Measurements from ENCODE around the gene FAM209A. TPM values are rescaled to one million over a fixed set of nuclear protein-coding genes. Genes with fewer than 3 reads are reported as not detected.
A peak's percentile ranks its signal among the peaks of the same experiment; 100 is the strongest.

The FAM209A gene
- total RNA-seq, 1 donor from 2014 or later = not detected

GRCh38 chr20:56503916-56504315 is 20.6 kb upstream of the FAM209A start:
- no peaks in the 10 kb centered on the region for H3K36me3 Mint-ChIP-seq (ENCODE audit: unreplicated experiment)
- no peak for TF ChIP-seq CTCF (IDR thresholded peaks at IDR 0.05; ENCODE audit: partially characterized antibody, unreplicated experiment)
- peak overlapping the region; percentile 20 for H3K4me3 Mint-ChIP-seq (ENCODE audit: unreplicated experiment)
- no peaks in the 10 kb centered on the region for H3K27me3 Mint-ChIP-seq (ENCODE audit: unreplicated experiment)
- H3K27ac Mint-ChIP-seq (ENCODE audit: unreplicated experiment) = peak overlapping the region; percentile 64
- peaks cover 26% of the 10 kb centered on the region for H3K4me1 Mint-ChIP-seq (ENCODE audit: low read depth, unreplicated experiment)
- H3K9me3 Mint-ChIP-seq (ENCODE audit: unreplicated experiment) = peaks cover under 1% of the 10 kb centered on the region
- peak; percentile 28 for DNase-seq

- H3K4me3 Mint-ChIP-seq (ENCODE audit: unreplicated experiment) = peak overlapping the region; percentile 20
- no peaks in the 10 kb centered on the region for H3K27me3 Mint-ChIP-seq (ENCODE audit: unreplicated experiment)
- peak; percentile 65 for DNase-seq
- peak; percentile 75 for TF ChIP-seq CTCF (IDR thresholded peaks at IDR 0.05; ENCODE audit: partially characterized antibody, unreplicated experiment)
- peak overlapping the region; percentile 64 for H3K27ac Mint-ChIP-seq (ENCODE audit: unreplicated experiment)
- H3K9me3 Mint-ChIP-seq (ENCODE audit: unreplicated experiment) = peaks cover 2% of the 10 kb centered on the region
- H3K4me1 Mint-ChIP-seq (ENCODE audit: low read depth, unreplicated experiment) = peaks cover 30% of the 10 kb centered on the region
- H3K36me3 Mint-ChIP-seq (ENCODE audit: unreplicated experiment) = no peaks in the 10 kb centered on the region
Observed at GRCh38 chr20:56504373-56505005, 20.1 kb upstream of the FAM209A start.

DNA sequence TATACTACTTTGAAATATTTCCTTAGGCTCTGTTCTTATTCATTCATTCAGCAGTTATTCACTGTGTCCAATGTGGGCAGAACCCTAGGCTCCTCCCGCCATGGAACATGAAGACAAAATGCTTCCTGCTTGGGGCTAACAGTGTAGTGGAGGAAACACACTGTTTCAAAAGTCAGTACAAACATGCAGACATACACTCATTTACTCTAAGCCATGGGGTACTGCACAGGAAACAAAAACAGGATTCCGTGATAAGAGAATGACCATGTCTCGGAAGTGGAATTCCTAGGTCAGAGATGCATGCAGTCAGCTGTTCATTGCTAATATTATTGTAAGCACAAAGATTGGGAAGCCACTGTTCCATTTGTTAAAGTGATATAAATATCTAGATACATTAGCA is 18.4 kb upstream of the FAM209A start:
- peaks cover 33% of the 10 kb centered on the region for H3K4me1 Mint-ChIP-seq (ENCODE audit: low read depth, unreplicated experiment)
- DNase-seq = no peak
- H3K4me3 Mint-ChIP-seq (ENCODE audit: unreplicated experiment) = no peak overlapping the region
- H3K36me3 Mint-ChIP-seq (ENCODE audit: unreplicated experiment) = no peaks in the 10 kb centered on the region
- no peaks in the 10 kb centered on the region for H3K27me3 Mint-ChIP-seq (ENCODE audit: unreplicated experiment)
- H3K27ac Mint-ChIP-seq (ENCODE audit: unreplicated experiment) = no peak overlapping the region
- TF ChIP-seq CTCF (IDR thresholded peaks at IDR 0.05; ENCODE audit: partially characterized antibody, unreplicated experiment) = no peak
- H3K9me3 Mint-ChIP-seq (ENCODE audit: unreplicated experiment) = peaks cover 2% of the 10 kb centered on the region

GRCh38 chr20:56511926-56512325 is 12.6 kb upstream of the FAM209A start:
- Mint-ChIP-seq H3K36me3 (ENCODE audit: unreplicated experiment) (no peaks in the 10 kb centered on the region), H3K27ac (ENCODE audit: unreplicated experiment) (peak overlapping the region; percentile 59), H3K27me3 (ENCODE audit: unreplicated experiment) (peaks cover 2% of the 10 kb centered on the region), H3K9me3 (ENCODE audit: unreplicated experiment) (peaks cover 10% of the 10 kb centered on the region), H3K4me1 (ENCODE audit: low read depth, unreplicated experiment) (peaks cover 44% of the 10 kb centered on the region), H3K4me3 (ENCODE audit: unreplicated experiment) (peak overlapping the region; percentile 15)
- DNase-seq = no peak
- no peak for TF ChIP-seq CTCF (IDR thresholded peaks at IDR 0.05; ENCODE audit: partially characterized antibody, unreplicated experiment)
